ENCODE data around the gene TOP1.

GRCh38 chr20:41154436-41155176, 126.0 kb downstream of the TOP1 start:
- no peak for TF ChIP-seq CTCF (IDR thresholded peaks at IDR 0.05)
- no peak for TF ChIP-seq POLR2A (IDR thresholded peaks at IDR 0.05)
- no peak for TF ChIP-seq POLR2AphosphoS5 (IDR thresholded peaks at IDR 0.05)
- no peak for TF ChIP-seq EP300 (IDR thresholded peaks at IDR 0.05)

Data from stomach (tissue), 4 donors.